ENCODE measurements around the gene DLGAP1. TPM values are rescaled to one million over a fixed set of nuclear protein-coding genes. Genes with fewer than 3 reads are reported as not detected.
"Not testable (repeated sequence)": the region's sequence is repeated elsewhere in the genome, so short reads cannot be mapped to it uniquely, and the experiment has no call there.

Gene DLGAP1
- total RNA-seq, 1 donor from 2014 or later: 18.5 TPM

- no peaks in the 10 kb centered on the region for H3K36me3 Mint-ChIP-seq
- H3K9ac ChIP-seq: no peak overlapping the region
- no peaks in the 10 kb centered on the region for H3K9me3 Mint-ChIP-seq
- peaks cover 4% of the 10 kb centered on the region for H3K27me3 Mint-ChIP-seq (ENCODE audit: insufficient read depth, low read depth)
- H3K4me1 Mint-ChIP-seq: peaks cover 4% of the 10 kb centered on the region
- H3F3A ChIP-seq (ENCODE audit: low read depth): no peaks in the 10 kb centered on the region
- no peaks in the 10 kb centered on the region for H3K79me2 ChIP-seq (ENCODE audit: low read depth)
- peaks cover 10% of the 10 kb centered on the region for H3K4me1 ChIP-seq
- H4K20me1 ChIP-seq (ENCODE audit: low read depth): no peaks in the 10 kb centered on the region
- H3K27ac ChIP-seq: no peak overlapping the region
- DNase-seq (ENCODE audit: low spot score): peak; percentile 15
- H3K36me3 ChIP-seq: no peaks in the 10 kb centered on the region
- no peak overlapping the region for H3K27ac Mint-ChIP-seq
- H3K4me3 ChIP-seq: no peak overlapping the region
- H3K9me3 ChIP-seq (ENCODE audit: low read depth): no peaks in the 10 kb centered on the region
- H2AFZ ChIP-seq (replicated peaks): no peak overlapping the region
- TF ChIP-seq EZH2phosphoT487 (IDR thresholded peaks at IDR 0.05) (no peak), EZH2 (IDR thresholded peaks at IDR 0.05) (no peak), CTCF (IDR thresholded peaks at IDR 0.05) (no peak)
- no peak overlapping the region for H3K4me2 ChIP-seq
- no peak overlapping the region for H3K4me3 Mint-ChIP-seq
- H3K27me3 ChIP-seq: no peaks in the 10 kb centered on the region
Observed at GRCh38 chr18:4035521-4035920, 419.6 kb downstream of the DLGAP1 start.

- H3K79me2 ChIP-seq (ENCODE audit: low read depth); H3K9ac ChIP-seq; H4K20me1 ChIP-seq (ENCODE audit: low read depth); H3K27ac ChIP-seq; DNase-seq (ENCODE audit: low spot score); H3K9me3 Mint-ChIP-seq; H3K36me3 ChIP-seq; H3K27ac Mint-ChIP-seq; H3K36me3 Mint-ChIP-seq; H2AFZ ChIP-seq (replicated peaks); H3K27me3 ChIP-seq; H3K4me1 Mint-ChIP-seq; H3K9me3 ChIP-seq (ENCODE audit: low read depth); H3K4me3 Mint-ChIP-seq; H3K4me3 ChIP-seq; H3K4me2 ChIP-seq; H3F3A ChIP-seq (ENCODE audit: low read depth); H3K27me3 Mint-ChIP-seq (ENCODE audit: insufficient read depth, low read depth): not testable (repeated sequence)
- peaks cover 10% of the 10 kb centered on the region for H3K4me1 ChIP-seq
Observed at GRCh38 chr18:4034815-4035214, 420.3 kb downstream of the DLGAP1 start.

GRCh38 chr18:4026542-4026941 lies 428.6 kb downstream of the DLGAP1 start:
- H3K27ac Mint-ChIP-seq: no peak overlapping the region
- H4K20me1 ChIP-seq (ENCODE audit: low read depth): no peaks in the 10 kb centered on the region
- H3K4me1 ChIP-seq: no peaks in the 10 kb centered on the region
- no peak overlapping the region for H3K9ac ChIP-seq
- H3K27ac ChIP-seq: no peak overlapping the region
- TF ChIP-seq CTCF (IDR thresholded peaks at IDR 0.05): no peak
- no peak for TF ChIP-seq EZH2phosphoT487 (IDR thresholded peaks at IDR 0.05)
- no peak for TF ChIP-seq EZH2 (IDR thresholded peaks at IDR 0.05)
- no peaks in the 10 kb centered on the region for H3K9me3 ChIP-seq (ENCODE audit: low read depth)
- H3F3A ChIP-seq (ENCODE audit: low read depth): no peaks in the 10 kb centered on the region
- no peak overlapping the region for H2AFZ ChIP-seq (replicated peaks)
- peaks cover 6% of the 10 kb centered on the region for H3K4me1 Mint-ChIP-seq
- no peaks in the 10 kb centered on the region for H3K79me2 ChIP-seq (ENCODE audit: low read depth)
- DNase-seq (ENCODE audit: low spot score): no peak
- H3K36me3 ChIP-seq: no peaks in the 10 kb centered on the region
- H3K9me3 Mint-ChIP-seq: peaks cover 2% of the 10 kb centered on the region
- no peak overlapping the region for H3K4me2 ChIP-seq
- H3K27me3 Mint-ChIP-seq (ENCODE audit: insufficient read depth, low read depth): no peaks in the 10 kb centered on the region
- no peaks in the 10 kb centered on the region for H3K36me3 Mint-ChIP-seq
- H3K27me3 ChIP-seq: no peaks in the 10 kb centered on the region
- H3K4me3 ChIP-seq: no peak overlapping the region
- H3K4me3 Mint-ChIP-seq: no peak overlapping the region

GRCh38 chr18:4024702-4025101 lies 430.4 kb downstream of the DLGAP1 start:
- Histone ChIP-seq H3K79me2 (ENCODE audit: low read depth) (no peaks in the 10 kb centered on the region), H3F3A (ENCODE audit: low read depth) (no peaks in the 10 kb centered on the region), H4K20me1 (ENCODE audit: low read depth) (no peaks in the 10 kb centered on the region), H3K4me3 (no peak overlapping the region), H3K9me3 (ENCODE audit: low read depth) (no peaks in the 10 kb centered on the region), H3K4me1 (no peaks in the 10 kb centered on the region), H2AFZ (replicated peaks) (no peak overlapping the region), H3K27me3 (no peaks in the 10 kb centered on the region), H3K27ac (no peak overlapping the region), H3K4me2 (no peak overlapping the region), H3K9ac (no peak overlapping the region), H3K36me3 (no peaks in the 10 kb centered on the region)
- no peaks in the 10 kb centered on the region for H3K27me3 Mint-ChIP-seq (ENCODE audit: insufficient read depth, low read depth)
- no peak overlapping the region for H3K4me3 Mint-ChIP-seq
- DNase-seq (ENCODE audit: low spot score): no peak
- H3K36me3 Mint-ChIP-seq: no peaks in the 10 kb centered on the region
- H3K4me1 Mint-ChIP-seq: peaks cover 6% of the 10 kb centered on the region
- H3K27ac Mint-ChIP-seq: no peak overlapping the region
- TF ChIP-seq EZH2phosphoT487 (IDR thresholded peaks at IDR 0.05) (no peak), CTCF (IDR thresholded peaks at IDR 0.05) (no peak), EZH2 (IDR thresholded peaks at IDR 0.05) (no peak)
- H3K9me3 Mint-ChIP-seq: peaks cover 2% of the 10 kb centered on the region

- not testable (repeated sequence) for H3K4me3 Mint-ChIP-seq; H3K4me1 Mint-ChIP-seq; H3K27me3 Mint-ChIP-seq (ENCODE audit: insufficient read depth, low read depth); H3K4me3 ChIP-seq; H3K36me3 Mint-ChIP-seq; H3K27ac ChIP-seq; H3K36me3 ChIP-seq; H3K4me2 ChIP-seq; H2AFZ ChIP-seq (replicated peaks); H3K27ac Mint-ChIP-seq; H3K79me2 ChIP-seq (ENCODE audit: low read depth); H3F3A ChIP-seq (ENCODE audit: low read depth); H3K9ac ChIP-seq; DNase-seq (ENCODE audit: low spot score); H4K20me1 ChIP-seq (ENCODE audit: low read depth); H3K9me3 ChIP-seq (ENCODE audit: low read depth); H3K27me3 ChIP-seq; H3K4me1 ChIP-seq; H3K9me3 Mint-ChIP-seq
Observed at GRCh38 chr18:4022749-4023148, 432.4 kb downstream of the DLGAP1 start.
